ENCODE measurements around the gene P3H1.
"Not testable (repeated sequence)": the region's sequence is repeated elsewhere in the genome, so short reads cannot be mapped to it uniquely, and the experiment has no call there.

P3H1 gene

GRCh38 chr1:42713293-42713692, 53.5 kb downstream of the P3H1 start:
- intact Hi-C loops (cut with DNase I): no loop called here
- DNase-seq: no peak

- intact Hi-C loops (cut with DNase I); DNase-seq: not testable (repeated sequence)
These were observed 54.0 kb downstream of the P3H1 start for GRCh38 chr1:42712808-42713207.

- intact Hi-C loops (cut with DNase I): no loop called here
- no peak for DNase-seq
These were observed 62.9 kb downstream of the P3H1 start for GRCh38 chr1:42703888-42704464.

GRCh38 chr1:42700006-42700405, 66.8 kb downstream of the P3H1 start:
- intact Hi-C loops (cut with DNase I): no loop called here
- DNase-seq: no peak

GRCh38 chr1:42698081-42698813, 68.6 kb downstream of the P3H1 start:
- no peak for DNase-seq
- intact Hi-C loops (cut with DNase I): no loop called here

All from head of caudate nucleus (tissue), 42 donors.